GM13977 (cell line): ENCODE data around the gene SLC66A2.

Experiments
- DNase-seq: peaks from one replicate; pipeline ENCODE4 v3.0.0; 2012; ENCODE audit warnings: low spot score
- in situ Hi-C: fragments of 300-500 bp; cut with MboI; formaldehyde crosslinking; loops from one replicate; pipeline ENCODE4 v1.12.0; 2022; ENCODE audit warnings: low sequenced_read_pairs, low pct_unique_long_range_greater_than_20kb, mixed read lengths, inconsistent platforms; ENCODE audit not compliant: unreplicated experiment
- TF ChIP-seq, protein P1 (sequence below): IDR thresholded peaks from 2 replicates; pipeline ENCODE4 v1.5.1; 2012; ENCODE audit warnings: mild to moderate bottlenecking, control low read depth; ENCODE audit not compliant: insufficient read depth; ENCODE audit errors: extremely low read depth, missing control alignments

The SLC66A2 gene

DNA sequence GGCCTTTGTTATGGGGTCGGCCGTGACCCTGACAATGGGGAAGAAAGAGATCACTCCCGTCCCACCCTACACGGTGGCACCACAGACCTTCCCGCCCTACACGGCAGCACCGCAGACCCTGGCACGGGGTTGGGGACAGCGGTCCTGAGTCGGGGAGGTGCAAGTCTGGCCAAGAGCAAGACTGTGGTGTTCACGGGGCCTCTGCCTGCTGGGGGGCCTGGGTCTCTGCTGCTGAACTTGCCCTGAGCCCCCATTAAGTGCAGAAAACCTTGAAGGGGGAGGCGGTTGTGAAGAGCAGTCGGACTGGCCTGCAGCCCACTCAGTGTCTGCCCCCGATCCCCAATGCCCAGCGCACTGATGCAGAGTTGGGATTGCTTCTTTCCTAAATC lies 75.9 kb downstream of the SLC66A2 start:
- no peak for DNase-seq
- in situ Hi-C loops: no loop called here

DNA sequence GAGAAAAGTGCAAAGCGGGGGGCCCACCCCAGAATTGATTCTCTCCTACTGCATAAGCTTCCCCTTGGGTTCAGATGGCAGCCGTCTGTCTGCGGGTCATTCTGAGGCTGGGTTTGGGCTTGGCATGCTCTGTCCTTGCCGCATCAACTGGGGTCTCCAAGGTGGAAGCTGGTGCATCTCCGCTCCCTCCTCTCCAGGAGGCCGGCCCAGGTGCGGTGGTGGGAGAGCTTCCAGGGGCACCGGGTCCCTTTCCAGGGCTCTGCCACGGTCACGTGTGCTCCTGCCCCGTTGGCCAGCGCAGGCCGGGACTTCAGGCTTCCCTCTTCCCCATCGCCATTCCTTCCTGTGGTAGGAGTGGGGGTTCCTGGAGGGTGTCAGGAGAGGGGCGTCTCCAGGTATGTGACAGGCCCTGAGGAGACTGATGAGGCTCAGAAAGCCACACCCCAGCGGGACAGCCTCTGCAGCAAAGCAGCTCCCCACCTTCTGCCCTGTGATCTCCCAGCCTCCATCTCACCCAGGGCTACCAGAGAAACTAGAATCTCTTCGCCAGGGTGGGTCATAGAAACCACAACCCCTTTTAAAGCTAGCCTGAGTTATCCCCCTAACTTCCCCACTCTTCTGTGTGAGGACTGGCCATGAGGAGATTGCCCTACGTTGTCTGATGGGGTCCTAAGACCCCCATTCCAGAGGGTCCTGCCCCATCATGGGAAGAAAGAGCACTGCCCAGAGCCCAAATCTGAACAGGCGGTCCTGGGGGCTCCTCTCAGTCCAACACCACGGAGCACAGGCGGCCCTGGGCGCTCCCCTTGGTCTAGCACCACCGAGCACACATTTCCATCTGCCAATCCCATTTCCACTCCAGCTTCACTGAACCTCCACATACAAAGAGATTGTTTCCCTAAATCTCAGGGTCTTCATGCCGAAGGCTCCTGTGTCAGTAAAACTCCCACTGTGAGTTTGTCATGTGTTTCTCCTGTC lies 76.6 kb downstream of the SLC66A2 start:
- in situ Hi-C loops: no loop called here
- no peak for DNase-seq
- TF ChIP-seq, protein P1, sequence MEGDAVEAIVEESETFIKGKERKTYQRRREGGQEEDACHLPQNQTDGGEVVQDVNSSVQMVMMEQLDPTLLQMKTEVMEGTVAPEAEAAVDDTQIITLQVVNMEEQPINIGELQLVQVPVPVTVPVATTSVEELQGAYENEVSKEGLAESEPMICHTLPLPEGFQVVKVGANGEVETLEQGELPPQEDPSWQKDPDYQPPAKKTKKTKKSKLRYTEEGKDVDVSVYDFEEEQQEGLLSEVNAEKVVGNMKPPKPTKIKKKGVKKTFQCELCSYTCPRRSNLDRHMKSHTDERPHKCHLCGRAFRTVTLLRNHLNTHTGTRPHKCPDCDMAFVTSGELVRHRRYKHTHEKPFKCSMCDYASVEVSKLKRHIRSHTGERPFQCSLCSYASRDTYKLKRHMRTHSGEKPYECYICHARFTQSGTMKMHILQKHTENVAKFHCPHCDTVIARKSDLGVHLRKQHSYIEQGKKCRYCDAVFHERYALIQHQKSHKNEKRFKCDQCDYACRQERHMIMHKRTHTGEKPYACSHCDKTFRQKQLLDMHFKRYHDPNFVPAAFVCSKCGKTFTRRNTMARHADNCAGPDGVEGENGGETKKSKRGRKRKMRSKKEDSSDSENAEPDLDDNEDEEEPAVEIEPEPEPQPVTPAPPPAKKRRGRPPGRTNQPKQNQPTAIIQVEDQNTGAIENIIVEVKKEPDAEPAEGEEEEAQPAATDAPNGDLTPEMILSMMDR: no peak

More for the DNA sequence above, 75.9 kb downstream of the SLC66A2 start:
- TF ChIP-seq, protein P1: no peak

DNA sequence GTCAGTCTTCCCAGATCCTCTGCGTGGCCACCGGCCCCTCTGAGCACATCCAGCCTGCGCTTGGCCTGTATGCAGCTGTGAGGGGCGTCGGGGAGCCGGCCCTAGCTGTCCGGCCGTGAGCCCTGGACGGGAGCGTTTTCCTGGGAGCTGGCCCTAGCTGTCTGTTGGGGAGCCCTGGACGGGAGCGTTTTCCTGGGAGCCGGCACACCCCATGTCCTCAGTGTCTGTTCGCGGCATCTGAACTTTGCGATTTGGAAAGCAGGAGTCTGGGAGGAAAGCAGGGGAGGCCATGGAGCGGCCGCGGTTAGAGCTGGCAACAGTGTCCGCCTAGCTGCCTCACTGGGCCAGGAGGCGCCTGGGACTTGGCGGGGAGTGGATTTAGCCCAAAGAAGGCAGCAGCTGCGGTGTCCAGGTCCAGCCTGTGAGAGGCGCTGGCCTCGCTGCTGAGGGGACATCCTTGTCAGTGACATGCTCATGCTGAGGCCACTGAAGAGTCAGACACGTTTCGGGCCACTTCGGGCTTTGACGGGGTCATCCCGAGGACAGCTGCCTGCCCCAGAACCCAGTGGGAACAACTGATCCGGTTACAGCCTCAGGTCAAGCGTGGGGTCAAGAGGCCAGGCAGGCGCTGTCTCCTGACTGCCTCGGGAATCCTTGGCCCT lies 77.9 kb downstream of the SLC66A2 start:
- no peak for DNase-seq
- in situ Hi-C loops: no loop called here
- TF ChIP-seq, protein P1: no peak

DNA sequence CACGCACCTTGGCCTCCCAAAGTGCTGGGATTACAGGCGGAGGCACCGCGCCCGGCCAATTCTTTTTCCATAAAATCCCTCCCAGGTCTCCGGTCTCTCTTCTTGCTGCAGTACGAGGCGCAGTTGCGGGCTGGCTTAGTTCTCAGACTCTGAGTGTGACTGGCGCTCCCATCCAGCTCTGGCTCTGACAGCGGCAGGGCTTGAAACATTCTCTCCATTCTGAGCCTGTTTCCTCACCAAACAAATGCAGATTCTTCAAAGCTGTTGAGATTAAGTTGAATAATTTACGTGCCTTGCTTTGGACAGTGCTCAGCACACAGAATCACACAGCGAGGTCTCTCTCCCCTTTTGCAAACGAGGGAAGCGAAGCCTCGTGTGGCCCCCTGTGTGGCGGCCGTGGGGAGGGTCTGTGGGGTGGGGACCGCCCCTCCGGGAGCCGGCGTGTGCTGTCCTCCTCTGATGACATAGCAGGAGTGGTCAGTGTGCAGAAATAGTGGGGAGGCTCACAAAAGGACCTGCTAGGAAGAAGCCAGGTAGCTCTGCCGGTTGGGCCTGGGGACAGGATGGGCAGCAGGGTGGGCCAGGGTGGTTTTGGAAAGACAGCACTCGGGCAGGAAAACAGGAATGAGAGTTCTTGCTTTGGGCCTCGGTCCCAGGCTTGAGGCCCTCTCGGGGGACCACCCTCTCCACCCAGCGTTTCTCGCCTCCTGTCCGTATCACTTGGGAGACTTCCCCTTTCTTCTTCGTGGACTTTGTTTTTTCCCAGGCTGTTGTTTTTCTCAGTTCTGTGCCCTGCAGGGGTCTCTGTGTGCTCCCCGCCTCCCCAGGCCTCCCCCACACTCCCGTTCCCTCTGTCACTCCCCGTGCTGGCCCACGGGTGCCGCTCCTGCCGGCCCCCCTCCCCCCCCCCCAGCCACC lies 78.7 kb downstream of the SLC66A2 start:
- TF ChIP-seq, protein P1: no peak

DNA sequence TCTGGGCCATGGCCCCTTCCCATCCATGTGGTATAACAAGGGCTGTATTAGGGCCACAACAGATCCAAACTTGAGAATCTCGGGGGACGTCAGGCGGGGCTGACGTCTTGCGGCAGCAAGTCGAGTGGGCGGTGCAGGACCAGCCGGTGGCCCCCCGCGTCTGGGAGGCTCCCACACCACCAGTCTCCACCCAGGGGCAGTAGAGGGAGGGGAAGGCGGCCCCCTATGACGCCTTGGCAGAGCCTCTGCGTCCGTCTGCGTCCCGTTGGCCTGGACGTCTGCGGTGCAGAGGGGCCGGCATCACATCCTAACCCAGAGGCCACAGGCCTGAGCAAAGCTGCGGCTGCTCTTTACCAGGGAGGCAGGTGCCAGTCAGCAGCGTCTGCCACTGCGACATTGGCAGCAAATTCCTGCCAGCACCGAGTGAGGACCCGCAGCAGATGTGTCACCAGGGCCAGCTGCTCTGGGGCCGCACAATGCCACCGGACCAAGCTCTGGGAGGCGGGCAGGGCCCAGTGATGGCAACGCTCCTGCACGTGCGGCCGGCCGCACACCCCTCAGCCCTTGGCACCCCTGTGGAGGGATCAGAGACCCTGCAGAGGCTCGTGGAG lies 79.9 kb downstream of the SLC66A2 start:
- TF ChIP-seq, protein P1: no peak
- in situ Hi-C loops: no loop called here
- DNase-seq: no peak

More for the DNA sequence above, 78.7 kb downstream of the SLC66A2 start:
- in situ Hi-C loops: no loop called here
- no peak for DNase-seq
